PC-9 (cell line): ENCODE data around the gene SLC40A1. TPM values are rescaled to one million over a fixed set of nuclear protein-coding genes. Genes with fewer than 3 reads are reported as not detected.

Experiments used
- BruUV-seq: library from RNA; stranded (reverse); fragments of 400-500 nt; replicated peaks from 2 replicates; lab custom pipeline; 2021; lab: Mats Ljungman, UMichigan
- CTCF ChIA-PET: fragments of 300-600 bp; sonication (Branson Sonifier 250); formaldehyde crosslinking; loops from one replicate; lab custom pipeline; 2022; ENCODE audit warnings: antibody characterized with exemption; lab: Charles Lee
- POLR2A ChIA-PET: fragments of 300-600 bp; sonication (Branson Sonifier 250); formaldehyde crosslinking; loops from one replicate; lab custom pipeline; 2022; ENCODE audit warnings: antibody characterized with exemption; ENCODE audit not compliant: unreplicated experiment; lab: Charles Lee
- DNase-seq, 2 experiments: peaks; one replicate each; pipeline versions ENCODE4 v3.0.0 to v3.0.0-alpha.2; 2015 to 2022; ENCODE audit warnings: mixed read lengths in 1 of 2
- H2AFZ ChIP-seq: fragments of 200-600 bp; sonication (generic); 2 replicates; pipeline ENCODE4 v1.8.1; 2017; ENCODE audit warnings: antibody characterized with exemption
- H3F3A ChIP-seq: fragments of 200-600 bp; sonication (generic); 2 replicates; pipeline ENCODE4 v1.8.1; 2017; ENCODE audit warnings: antibody characterized with exemption, mild to moderate bottlenecking, low read depth; ENCODE audit not compliant: insufficient read depth
- H3K27ac ChIP-seq: fragments of 200-600 bp; sonication (generic); 2 replicates; pipeline ENCODE4 v1.6.1; 2016; ENCODE audit warnings: mixed run types
- H3K27me3 ChIP-seq: fragments of 200-600 bp; sonication (generic); 2 replicates; pipeline ENCODE4 v1.6.1; 2016; ENCODE audit warnings: low read depth, mixed run types; ENCODE audit not compliant: insufficient read depth
- H3K36me3 ChIP-seq: fragments of 200-600 bp; sonication (generic); 2 replicates; pipeline ENCODE4 v1.6.1; 2016; ENCODE audit warnings: low read depth, mixed run types
- H3K4me1 ChIP-seq: fragments of 200-600 bp; sonication (generic); replicated peaks from 2 replicates; pipeline ENCODE4 v1.6.1; 2016; ENCODE audit warnings: mixed run types; ENCODE audit not compliant: insufficient read depth
- H3K4me2 ChIP-seq: fragments of 200-600 bp; sonication (generic); 2 replicates; pipeline ENCODE4 v1.6.1; 2017; ENCODE audit warnings: mixed run types
- H3K4me3 ChIP-seq: fragments of 200-600 bp; sonication (generic); 2 replicates; pipeline ENCODE4 v1.6.1; 2016; ENCODE audit warnings: mixed run types
- H3K79me2 ChIP-seq: fragments of 200-600 bp; sonication (generic); 2 replicates; pipeline ENCODE4 v1.6.1; 2017; ENCODE audit warnings: low read depth, mixed run types
- H3K9me2 ChIP-seq: fragments of 200-600 bp; sonication (generic); 2 replicates; pipeline ENCODE4 v1.8.1; 2017; ENCODE audit warnings: mild to moderate bottlenecking; ENCODE audit not compliant: insufficient read depth
- H3K9me3 ChIP-seq: fragments of 200-600 bp; sonication (generic); 2 replicates; pipeline ENCODE4 v1.8.1; 2016; ENCODE audit warnings: low read depth; ENCODE audit not compliant: insufficient read depth
- H4K20me1 ChIP-seq: fragments of 200-600 bp; sonication (generic); 2 replicates; pipeline ENCODE4 v1.8.1; 2017; ENCODE audit not compliant: insufficient read depth
- CTCF ChIP-seq: fragments of 200-600 bp; sonication (generic); conservative IDR thresholded peaks from 2 replicates; pipeline ENCODE4 v1.6.1; 2017; ENCODE audit warnings: mixed run types, antibody characterized with exemption, mild to moderate bottlenecking, moderate library complexity
- EZH2 ChIP-seq: fragments of 200-600 bp; sonication (generic); IDR thresholded peaks from 2 replicates; pipeline ENCODE4 v1.8.0; 2017; ENCODE audit warnings: antibody characterized with exemption, low read depth
- intact Hi-C: fragments of 100-400 bp; cut with micrococcal nuclease; formaldehyde crosslinking; loops from one replicate; pipeline ENCODE4 v1.10.0; 2022; ENCODE audit not compliant: unreplicated experiment
- total RNA-seq: library from RNA; stranded (reverse); gene quantifications from 2 replicates; pipeline ENCODE4 v1.2.3, GENCODE V29; 2021

Gene SLC40A1
- total RNA-seq, 1 experiment from 2014 or later: 8.0 TPM

- Histone ChIP-seq H2AFZ (no peak overlapping the region), H3K27me3 (no peaks in the 10 kb centered on the region), H3F3A (no peaks in the 10 kb centered on the region), H3K36me3 (no peaks in the 10 kb centered on the region), H3K4me2 (no peak overlapping the region), H3K9me3 (no peaks in the 10 kb centered on the region), H3K4me1 (no peaks in the 10 kb centered on the region), H4K20me1 (no peaks in the 10 kb centered on the region), H3K9me2 (no peaks in the 10 kb centered on the region), H3K4me3 (no peak overlapping the region), H3K27ac (no peak overlapping the region), H3K79me2 (no peaks in the 10 kb centered on the region)
- intact Hi-C loops: no loop called here
- no peak for TF ChIP-seq CTCF
- no peak for TF ChIP-seq EZH2
- no TSS peak for BruUV-seq
- DNase-seq: no peak
- ChIA-PET CTCF (no interaction called here), POLR2A (no interaction called here)
Measured at GRCh38 chr2:189592353-189592984, 11.9 kb upstream of the SLC40A1 start.

DNA sequence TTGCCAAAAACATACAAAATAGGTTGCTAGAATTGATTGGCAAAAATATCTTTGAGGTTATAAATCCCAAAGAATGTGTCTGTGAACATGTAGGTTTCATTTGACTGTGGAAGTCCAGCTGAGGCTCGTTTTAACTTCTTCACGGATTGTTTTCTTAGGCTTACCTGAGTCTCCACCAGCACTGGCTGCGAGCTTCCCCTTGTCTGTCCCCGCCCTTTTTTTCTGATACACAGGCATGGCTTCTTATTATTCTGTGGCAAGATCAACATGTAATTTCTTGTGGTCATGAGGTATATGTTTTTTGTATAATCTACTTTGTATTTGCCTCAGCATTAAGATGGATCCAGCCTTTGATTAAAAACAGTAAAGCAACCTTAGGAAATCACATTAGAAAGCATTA, 7.2 kb upstream of the SLC40A1 start:
- Histone ChIP-seq H3K4me2 (no peak overlapping the region), H3K79me2 (no peaks in the 10 kb centered on the region), H3K4me1 (no peaks in the 10 kb centered on the region), H3K9me3 (no peaks in the 10 kb centered on the region), H4K20me1 (no peaks in the 10 kb centered on the region), H3K27me3 (no peaks in the 10 kb centered on the region), H3F3A (no peaks in the 10 kb centered on the region), H3K4me3 (no peak overlapping the region), H3K36me3 (no peaks in the 10 kb centered on the region), H3K9me2 (no peaks in the 10 kb centered on the region), H3K27ac (no peak overlapping the region), H2AFZ (no peak overlapping the region)
- ChIA-PET POLR2A (no interaction called here), CTCF (no interaction called here)
- no TSS peak for BruUV-seq
- TF ChIP-seq CTCF (no peak), EZH2 (no peak)
- intact Hi-C loops: no loop called here
- DNase-seq: no peak

DNA sequence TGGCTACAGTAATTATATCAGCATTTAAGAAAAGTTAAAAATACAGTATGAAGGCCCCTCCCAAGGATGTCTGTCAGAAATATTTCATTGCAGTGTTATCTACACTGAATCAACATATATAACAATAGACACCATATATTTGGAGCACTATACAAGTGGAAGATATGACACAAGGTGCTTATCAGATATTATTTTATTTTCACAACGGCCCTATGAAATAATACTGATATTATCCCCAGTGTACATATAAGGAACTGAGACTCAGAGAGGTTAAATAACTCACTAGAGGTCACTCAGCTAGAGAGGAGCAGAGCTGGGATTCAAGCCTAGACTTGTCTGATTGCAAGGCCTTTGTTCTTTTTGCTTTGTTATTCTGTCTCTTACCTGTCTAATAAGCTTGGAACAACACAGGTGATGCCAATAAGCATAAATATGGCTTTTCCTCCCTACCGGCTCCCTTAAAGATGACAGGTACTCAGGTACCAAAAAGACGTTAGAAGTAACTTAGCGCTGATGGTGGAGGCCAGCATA, 4.7 kb upstream of the SLC40A1 start:
- no peaks in the 10 kb centered on the region for H3K9me3 ChIP-seq
- H3K4me2 ChIP-seq: no peak overlapping the region
- POLR2A ChIA-PET: no interaction called here
- H3K27ac ChIP-seq: no peak overlapping the region
- DNase-seq: no peak
- no peaks in the 10 kb centered on the region for H3K9me2 ChIP-seq
- intact Hi-C loops: no loop called here
- no peaks in the 10 kb centered on the region for H4K20me1 ChIP-seq
- H3K4me1 ChIP-seq: peaks cover 12% of the 10 kb centered on the region
- BruUV-seq: no TSS peak
- no peak for TF ChIP-seq EZH2
- no peak for TF ChIP-seq CTCF
- no peaks in the 10 kb centered on the region for H3K79me2 ChIP-seq
- CTCF ChIA-PET: no interaction called here
- no peak overlapping the region for H2AFZ ChIP-seq
- H3K27me3 ChIP-seq: no peaks in the 10 kb centered on the region
- peaks cover 11% of the 10 kb centered on the region; the same call in 1 of the 2 replicates for H3F3A ChIP-seq
- H3K36me3 ChIP-seq: no peaks in the 10 kb centered on the region
- H3K4me3 ChIP-seq: no peak overlapping the region
